Measurements from ENCODE around the gene CBX7.

CBX7 gene

DNA sequence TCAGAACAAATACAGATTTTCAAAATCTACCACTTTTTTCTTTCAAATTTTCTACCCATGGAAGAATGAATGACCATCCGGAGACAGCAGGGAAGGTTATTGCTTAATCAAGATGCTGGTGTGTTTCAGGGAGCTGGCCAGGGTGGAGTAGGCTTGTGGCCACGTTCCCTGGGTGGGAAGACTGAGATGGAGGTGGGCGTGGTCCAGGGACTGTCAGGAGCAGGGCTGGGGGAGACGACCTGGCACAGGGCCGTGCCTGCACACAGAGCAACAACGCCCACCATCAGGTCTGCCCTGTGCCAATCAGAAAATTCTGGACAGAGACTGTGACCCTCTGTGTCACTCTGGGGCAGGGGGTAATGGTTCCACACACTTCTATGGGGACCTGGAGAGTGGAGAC is 62.6 kb downstream of the CBX7 start:
- Histone ChIP-seq H3K27me3 (ENCODE audit: insufficient read depth, poor library complexity, severe bottlenecking) (peaks cover 5% of the 10 kb centered on the region), H3K27ac (replicated peaks) (no peak overlapping the region), H3K4me3 (replicated peaks; ENCODE audit: insufficient read depth, low read length) (no peak overlapping the region)
- no peak for TF ChIP-seq SPI1 (IDR thresholded peaks at IDR 0.05; ENCODE audit: borderline replicate concordance, low read depth)
- TF ChIP-seq POLR2AphosphoS5 (IDR thresholded peaks at IDR 0.05; ENCODE audit: low read depth): no peak
- no peak for TF ChIP-seq GABPA (IDR thresholded peaks at IDR 0.05; ENCODE audit: low read depth)
- TF ChIP-seq, protein P1, sequence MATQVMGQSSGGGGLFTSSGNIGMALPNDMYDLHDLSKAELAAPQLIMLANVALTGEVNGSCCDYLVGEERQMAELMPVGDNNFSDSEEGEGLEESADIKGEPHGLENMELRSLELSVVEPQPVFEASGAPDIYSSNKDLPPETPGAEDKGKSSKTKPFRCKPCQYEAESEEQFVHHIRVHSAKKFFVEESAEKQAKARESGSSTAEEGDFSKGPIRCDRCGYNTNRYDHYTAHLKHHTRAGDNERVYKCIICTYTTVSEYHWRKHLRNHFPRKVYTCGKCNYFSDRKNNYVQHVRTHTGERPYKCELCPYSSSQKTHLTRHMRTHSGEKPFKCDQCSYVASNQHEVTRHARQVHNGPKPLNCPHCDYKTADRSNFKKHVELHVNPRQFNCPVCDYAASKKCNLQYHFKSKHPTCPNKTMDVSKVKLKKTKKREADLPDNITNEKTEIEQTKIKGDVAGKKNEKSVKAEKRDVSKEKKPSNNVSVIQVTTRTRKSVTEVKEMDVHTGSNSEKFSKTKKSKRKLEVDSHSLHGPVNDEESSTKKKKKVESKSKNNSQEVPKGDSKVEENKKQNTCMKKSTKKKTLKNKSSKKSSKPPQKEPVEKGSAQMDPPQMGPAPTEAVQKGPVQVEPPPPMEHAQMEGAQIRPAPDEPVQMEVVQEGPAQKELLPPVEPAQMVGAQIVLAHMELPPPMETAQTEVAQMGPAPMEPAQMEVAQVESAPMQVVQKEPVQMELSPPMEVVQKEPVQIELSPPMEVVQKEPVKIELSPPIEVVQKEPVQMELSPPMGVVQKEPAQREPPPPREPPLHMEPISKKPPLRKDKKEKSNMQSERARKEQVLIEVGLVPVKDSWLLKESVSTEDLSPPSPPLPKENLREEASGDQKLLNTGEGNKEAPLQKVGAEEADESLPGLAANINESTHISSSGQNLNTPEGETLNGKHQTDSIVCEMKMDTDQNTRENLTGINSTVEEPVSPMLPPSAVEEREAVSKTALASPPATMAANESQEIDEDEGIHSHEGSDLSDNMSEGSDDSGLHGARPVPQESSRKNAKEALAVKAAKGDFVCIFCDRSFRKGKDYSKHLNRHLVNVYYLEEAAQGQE (IDR thresholded peaks at IDR 0.05; ENCODE audit: insufficient replicate concordance, low read depth): no peak
- no peak for TF ChIP-seq CTCF (IDR thresholded peaks at IDR 0.05; ENCODE audit: insufficient read depth, low read length)
- DNase-seq (ENCODE audit: low read depth in 1 of 2, low spot score in 1 of 2): no peak

DNA sequence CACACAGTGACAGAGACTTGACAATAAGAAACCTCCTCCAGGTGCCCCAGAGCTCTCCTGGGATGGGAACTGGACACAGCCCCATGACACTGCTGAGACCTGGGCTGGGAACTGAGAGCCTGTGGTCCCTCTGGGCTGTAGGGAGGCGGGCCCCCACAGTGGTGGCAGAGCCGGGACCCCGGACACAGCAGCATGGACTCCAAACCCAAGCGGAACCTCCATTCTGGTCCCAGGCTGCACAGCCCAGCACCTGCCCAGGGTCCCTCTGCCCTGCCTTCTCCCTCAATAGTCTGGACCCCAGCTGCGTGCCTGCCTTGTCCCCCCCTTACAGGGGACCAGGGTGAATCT is 63.8 kb downstream of the CBX7 start:
- Histone ChIP-seq H3K27ac (replicated peaks) (no peak overlapping the region), H3K4me3 (replicated peaks; ENCODE audit: insufficient read depth, low read length) (no peak overlapping the region), H3K27me3 (ENCODE audit: insufficient read depth, poor library complexity, severe bottlenecking) (peaks cover 5% of the 10 kb centered on the region)
- no peak for DNase-seq (ENCODE audit: low read depth in 1 of 2, low spot score in 1 of 2)
- TF ChIP-seq CTCF (IDR thresholded peaks at IDR 0.05; ENCODE audit: insufficient read depth, low read length) (no peak), POLR2AphosphoS5 (IDR thresholded peaks at IDR 0.05; ENCODE audit: low read depth) (no peak), GABPA (IDR thresholded peaks at IDR 0.05; ENCODE audit: low read depth) (no peak), SPI1 (IDR thresholded peaks at IDR 0.05; ENCODE audit: borderline replicate concordance, low read depth) (no peak)
- TF ChIP-seq, protein P1 (IDR thresholded peaks at IDR 0.05; ENCODE audit: insufficient replicate concordance, low read depth): no peak

DNA sequence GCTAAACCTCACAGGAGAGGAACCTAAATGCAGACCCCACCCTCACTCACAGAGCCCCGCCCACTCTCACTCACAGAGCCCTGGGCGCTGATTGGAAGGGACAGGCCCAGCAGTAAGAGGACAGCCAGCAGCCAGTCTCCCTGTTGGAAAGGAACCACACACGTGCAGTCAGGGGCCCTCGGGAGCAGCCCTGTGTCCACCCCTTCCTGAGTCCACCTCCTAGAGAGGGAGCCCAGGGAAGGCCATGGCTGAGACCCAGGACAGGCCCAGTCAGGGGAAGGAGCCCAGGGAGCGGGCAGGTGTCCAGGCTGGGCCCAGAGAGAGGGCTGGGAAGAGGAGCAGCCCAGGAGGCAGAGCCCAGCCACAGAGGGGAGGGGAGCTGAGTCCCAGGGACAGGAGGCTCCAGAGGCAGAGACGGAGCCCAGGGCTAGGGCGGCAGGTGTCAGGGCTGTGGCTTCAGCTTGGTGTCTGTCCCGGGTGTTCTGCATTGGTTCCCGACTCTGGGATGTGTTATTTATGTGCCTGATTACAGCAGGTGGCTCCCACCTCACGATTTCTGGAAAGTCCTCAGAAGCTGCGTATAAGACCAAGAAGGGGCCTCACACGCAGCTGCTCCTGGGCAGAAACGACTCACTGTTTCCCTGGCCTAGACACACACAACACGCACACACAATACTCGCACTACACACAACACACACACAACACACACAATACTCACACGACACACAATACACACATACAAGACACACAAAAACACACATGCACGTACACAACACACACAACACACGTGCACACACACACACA is 64.4 kb downstream of the CBX7 start:
- Histone ChIP-seq H3K27me3 (ENCODE audit: insufficient read depth, poor library complexity, severe bottlenecking) (peaks cover 5% of the 10 kb centered on the region), H3K4me3 (replicated peaks; ENCODE audit: insufficient read depth, low read length) (no peak overlapping the region), H3K27ac (replicated peaks) (no peak overlapping the region)
- no peak for TF ChIP-seq SPI1 (IDR thresholded peaks at IDR 0.05; ENCODE audit: borderline replicate concordance, low read depth)
- no peak for TF ChIP-seq POLR2AphosphoS5 (IDR thresholded peaks at IDR 0.05; ENCODE audit: low read depth)
- TF ChIP-seq, protein P1 (IDR thresholded peaks at IDR 0.05; ENCODE audit: insufficient replicate concordance, low read depth): no peak
- TF ChIP-seq GABPA (IDR thresholded peaks at IDR 0.05; ENCODE audit: low read depth): no peak
- no peak for TF ChIP-seq CTCF (IDR thresholded peaks at IDR 0.05; ENCODE audit: insufficient read depth, low read length)
- DNase-seq (ENCODE audit: low read depth in 1 of 2, low spot score in 1 of 2): no peak

All from HL-60 (cell line).